Measurements from ENCODE around the gene CGB7. TPM values are rescaled to one million over a fixed set of nuclear protein-coding genes. Genes with fewer than 3 reads are reported as not detected.
A peak's percentile ranks its signal among the peaks of the same experiment; 100 is the strongest.
"Not testable (repeated sequence)": the region's sequence is repeated elsewhere in the genome, so short reads cannot be mapped to it uniquely, and the experiment has no call there.

CGB7 gene
- total RNA-seq, 2 experiments from 2014 or later: not detected

- POLR2A ChIA-PET: no interaction called here
- CTCF ChIA-PET: no interaction called here
- H3K4me1 Mint-ChIP-seq: no peaks in the 10 kb centered on the region
- no peak overlapping the region for H3K4me3 Mint-ChIP-seq
- DNase-seq: no peak
- H3K27me3 Mint-ChIP-seq: peaks cover 62% of the 10 kb centered on the region
- H3K9me3 Mint-ChIP-seq: no peaks in the 10 kb centered on the region
- no peaks in the 10 kb centered on the region for H3K36me3 Mint-ChIP-seq (ENCODE audit: low read depth)
- no peak overlapping the region for H3K27ac Mint-ChIP-seq
Observed at GRCh38 chr19:49067554-49067953, 10.0 kb upstream of the CGB7 start.

DNA sequence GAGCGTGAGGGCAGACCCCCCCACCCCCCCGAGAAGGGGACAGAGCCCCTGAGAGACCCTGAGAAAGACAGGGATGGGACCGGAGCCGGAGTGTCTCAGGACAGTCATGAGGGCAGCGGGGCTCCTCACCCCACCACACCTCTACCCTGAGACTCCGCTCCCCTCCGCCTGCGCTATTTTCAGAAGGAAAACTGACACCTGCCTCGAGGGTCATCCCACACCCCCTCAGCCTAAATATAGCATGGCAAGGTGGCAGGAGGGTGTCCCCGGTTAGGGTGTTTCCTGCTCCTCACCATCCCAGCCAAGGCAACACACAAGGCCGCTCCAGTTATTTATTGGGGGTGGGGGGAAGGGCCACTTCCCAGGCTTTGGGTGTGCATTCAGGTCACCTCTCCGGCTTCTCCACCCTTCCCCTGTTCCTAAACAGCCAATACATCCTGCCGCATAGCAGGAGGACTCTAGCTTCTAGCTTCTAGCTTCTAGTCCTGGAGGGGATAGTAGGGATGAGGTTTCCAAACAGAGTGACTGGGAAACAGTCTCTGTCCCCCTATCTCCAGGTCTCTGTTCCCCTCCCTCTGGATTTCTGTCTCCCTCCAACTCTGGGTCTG, 8.5 kb upstream of the CGB7 start:
- Mint-ChIP-seq H3K27me3 (peaks cover 59% of the 10 kb centered on the region), H3K36me3 (ENCODE audit: low read depth) (no peaks in the 10 kb centered on the region), H3K4me1 (no peaks in the 10 kb centered on the region), H3K27ac (no peak overlapping the region), H3K4me3 (no peak overlapping the region), H3K9me3 (no peaks in the 10 kb centered on the region)
- ChIA-PET CTCF (no interaction called here), POLR2A (no interaction called here)
- DNase-seq: no peak

DNA sequence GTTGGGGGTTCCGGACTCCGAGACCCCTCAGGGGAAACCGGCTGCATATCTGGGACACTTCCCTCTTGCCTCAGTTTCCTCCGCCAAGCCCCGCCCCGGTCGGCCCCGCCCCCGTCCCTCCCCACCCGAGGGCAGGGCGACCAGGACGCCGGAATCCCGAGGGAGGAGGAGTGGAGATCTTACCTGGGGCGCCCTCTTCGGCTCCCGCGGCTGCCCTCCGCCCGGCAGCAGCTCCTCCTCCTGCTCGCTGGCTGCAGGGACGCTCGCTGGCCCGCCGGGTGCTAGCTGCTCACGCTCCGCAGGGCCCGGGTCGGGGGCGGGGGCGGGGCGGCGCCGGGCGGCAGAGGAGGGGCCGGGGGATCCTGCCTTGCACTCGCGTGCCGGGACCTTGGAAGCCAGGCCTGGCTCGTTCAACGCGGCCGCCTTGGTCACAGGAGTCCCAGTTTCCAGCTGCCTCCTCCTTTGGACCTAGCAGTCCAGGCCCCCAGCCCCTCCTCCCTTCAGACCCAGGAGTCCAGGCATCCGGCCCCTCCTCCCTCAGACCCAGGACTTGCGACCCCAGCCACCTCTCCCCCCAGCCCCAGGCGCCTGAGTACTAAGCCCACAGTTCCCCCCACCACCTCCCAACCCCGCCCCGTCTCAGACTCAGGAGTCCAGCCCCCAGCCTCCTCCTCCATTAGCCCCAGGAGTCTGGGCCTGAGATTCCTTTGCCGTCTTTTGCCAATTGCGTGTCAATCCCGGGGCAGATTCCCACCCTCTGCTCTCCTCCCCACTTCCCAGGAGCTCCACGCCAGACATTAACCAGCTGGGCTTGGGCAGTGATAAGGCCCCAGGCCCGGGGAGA, 7.4 kb upstream of the CGB7 start, which contains the start of gene NTF4:
Gene NTF4 (minus strand): TSS at position 51 of the 844 bp plus-strand sequence. CDS start 2,821 bp downstream, outside the sequence.
- Mint-ChIP-seq H3K4me1 (no peaks in the 10 kb centered on the region), H3K36me3 (ENCODE audit: low read depth) (no peaks in the 10 kb centered on the region), H3K27me3 (peaks cover 57% of the 10 kb centered on the region), H3K4me3 (no peak within 1 kb of the TSS), H3K27ac (no peak within 1 kb of the TSS), H3K9me3 (no peaks in the 10 kb centered on the region)
- DNase-seq: no peak
- ChIA-PET POLR2A (no interaction called here), CTCF (interaction anchor here (0.6 kb wide), 1 partner anchor 249 kb away, joined by 4 read pairs; no protein-coding TSS in a partner anchor)

- Mint-ChIP-seq H3K9me3 (no peaks in the 10 kb centered on the region), H3K4me3 (no peak overlapping the region), H3K36me3 (ENCODE audit: low read depth) (no peaks in the 10 kb centered on the region), H3K27me3 (peaks cover 57% of the 10 kb centered on the region), H3K4me1 (no peaks in the 10 kb centered on the region), H3K27ac (no peak overlapping the region)
- CTCF ChIA-PET: no interaction called here
- no peak for DNase-seq
- POLR2A ChIA-PET: no interaction called here
Observed at GRCh38 chr19:49064029-49064629, 6.6 kb upstream of the CGB7 start.

DNA sequence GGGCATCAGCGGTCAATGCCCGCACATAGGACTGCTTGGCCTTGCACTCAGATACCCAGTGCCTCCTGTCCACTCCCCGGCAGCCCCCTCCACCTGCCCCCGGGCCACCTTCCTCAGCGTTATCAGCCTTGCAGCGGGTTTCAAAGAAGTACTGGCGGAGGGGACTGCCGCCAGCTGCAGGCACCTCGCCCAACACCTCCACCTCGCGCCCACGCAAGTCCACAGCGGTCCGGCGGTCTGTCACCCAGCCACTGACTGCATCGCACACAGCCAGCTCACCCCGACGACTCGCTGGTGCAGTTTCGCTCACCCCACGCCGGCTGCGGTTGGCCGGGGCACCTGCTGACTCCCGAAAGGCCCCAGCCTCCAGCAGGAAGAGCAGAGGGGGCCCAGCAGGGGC, 3.9 kb upstream of the CGB7 start:
- H3K27me3 Mint-ChIP-seq: peaks cover 63% of the 10 kb centered on the region
- DNase-seq: no peak

GRCh38 chr19:49061000-49061399, 3.5 kb upstream of the CGB7 start:
- H3K36me3 Mint-ChIP-seq (ENCODE audit: low read depth): no peaks in the 10 kb centered on the region
- CTCF ChIA-PET: interaction anchor here (2.5 kb wide), 1 partner anchor 37 kb away, joined by 9 read pairs; no protein-coding TSS in a partner anchor

More for the DNA sequence above, 3.9 kb upstream of the CGB7 start:
- ChIA-PET CTCF (interaction anchor here (2.5 kb wide), 1 partner anchor 36 kb away, joined by 9 read pairs; no protein-coding TSS in a partner anchor), POLR2A (no interaction called here)
- Mint-ChIP-seq H3K9me3 (no peaks in the 10 kb centered on the region), H3K4me1 (peaks cover 19% of the 10 kb centered on the region), H3K27ac (no peak overlapping the region), H3K4me3 (no peak overlapping the region), H3K36me3 (ENCODE audit: low read depth) (no peaks in the 10 kb centered on the region)

GRCh38 chr19:49059053-49059452, 1.5 kb upstream of the CGB7 start:
- H3K36me3 Mint-ChIP-seq (ENCODE audit: low read depth): no peaks in the 10 kb centered on the region
- no peak overlapping the region for H3K27ac Mint-ChIP-seq
- H3K4me1 Mint-ChIP-seq: peaks cover 23% of the 10 kb centered on the region
- DNase-seq: no peak
- no peaks in the 10 kb centered on the region for H3K9me3 Mint-ChIP-seq
- CTCF ChIA-PET: interaction anchor here (1.0 to 2.5 kb wide), 3 partner anchors 39 to 59 kb away, joined by 3 to 9 read pairs (median 3); no protein-coding TSS in a partner anchor
- POLR2A ChIA-PET: no interaction called here
- no peak overlapping the region for H3K4me3 Mint-ChIP-seq
- peaks cover 52% of the 10 kb centered on the region for H3K27me3 Mint-ChIP-seq

More at GRCh38 chr19:49061000-49061399, 3.5 kb upstream of the CGB7 start:
- no peak for DNase-seq
- POLR2A ChIA-PET: no interaction called here
- no peak overlapping the region for H3K27ac Mint-ChIP-seq
- peaks cover 23% of the 10 kb centered on the region for H3K4me1 Mint-ChIP-seq
- no peak overlapping the region for H3K4me3 Mint-ChIP-seq
- peaks cover 62% of the 10 kb centered on the region for H3K27me3 Mint-ChIP-seq
- no peaks in the 10 kb centered on the region for H3K9me3 Mint-ChIP-seq

- no peak for DNase-seq
- Mint-ChIP-seq H3K4me1 (peaks cover 23% of the 10 kb centered on the region), H3K27me3 (peaks cover 52% of the 10 kb centered on the region), H3K27ac (no peak overlapping the region), H3K9me3 (no peaks in the 10 kb centered on the region), H3K36me3 (ENCODE audit: low read depth) (no peaks in the 10 kb centered on the region), H3K4me3 (no peak overlapping the region)
- CTCF ChIA-PET: interaction anchor here (1.0 kb wide), 2 partner anchors 40 to 59 kb away, joined by 3 read pairs; no protein-coding TSS in a partner anchor
- POLR2A ChIA-PET: no interaction called here
Observed at GRCh38 chr19:49058562-49058961, 1.0 kb upstream of the CGB7 start.

DNA sequence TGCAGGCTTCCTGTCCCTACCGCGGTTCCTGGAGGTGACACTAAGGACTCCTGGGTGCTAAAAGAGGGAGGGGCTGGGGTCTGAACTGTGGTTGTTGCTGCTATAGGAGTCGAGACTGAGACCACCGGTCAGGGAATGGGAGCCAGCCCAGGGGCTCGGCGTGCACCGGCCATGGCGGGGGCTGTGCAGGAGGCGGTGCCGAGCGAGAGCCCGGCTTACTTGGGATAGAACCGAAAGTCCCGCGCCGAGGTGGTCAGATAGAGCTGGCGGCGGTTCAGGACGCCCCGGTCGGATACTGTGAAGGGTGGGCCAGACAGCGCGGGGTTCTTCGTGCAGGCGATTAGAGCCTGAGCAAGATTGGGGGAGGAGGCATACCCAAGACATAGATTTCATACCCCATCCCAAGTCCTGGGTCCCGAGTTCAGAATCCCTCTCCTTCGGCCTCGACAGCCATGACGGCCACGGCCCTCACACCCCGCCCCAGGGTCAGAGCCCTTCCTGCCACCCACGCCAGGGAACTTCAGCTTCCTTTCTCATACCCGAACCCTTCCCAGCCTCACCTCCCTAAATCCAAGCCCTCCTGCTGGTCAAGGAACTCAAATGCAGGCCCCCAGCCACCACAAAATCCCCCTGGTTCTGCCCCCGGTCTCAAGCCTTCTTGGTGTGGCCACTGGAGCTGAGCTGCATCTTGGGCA, 500 bp downstream of the CGB7 start:
- Mint-ChIP-seq H3K27me3 (peaks cover 52% of the 10 kb centered on the region), H3K4me3 (peak overlapping the region; percentile 62), H3K4me1 (peaks cover 23% of the 10 kb centered on the region)
- H3K9me3 Mint-ChIP-seq; H3K36me3 Mint-ChIP-seq (ENCODE audit: low read depth); DNase-seq; H3K27ac Mint-ChIP-seq; POLR2A ChIA-PET: not testable (repeated sequence)
- CTCF ChIA-PET: interaction anchor here (0.6 to 1.4 kb wide), 2 partner anchors 65 to 224 kb away, joined by 3 to 4 read pairs; no protein-coding TSS in a partner anchor

- H3K36me3 Mint-ChIP-seq (ENCODE audit: low read depth): no peaks in the 10 kb centered on the region
- POLR2A ChIA-PET: no interaction called here
- DNase-seq: peak; percentile 60
- no peak overlapping the region for H3K27ac Mint-ChIP-seq
- H3K9me3 Mint-ChIP-seq: no peaks in the 10 kb centered on the region
- H3K4me3 Mint-ChIP-seq: peak overlapping the region; percentile 62
- CTCF ChIA-PET: interaction anchor here (0.6 to 0.8 kb wide), 2 partner anchors 39 to 143 kb away, joined by 4 read pairs; no protein-coding TSS in a partner anchor
- H3K27me3 Mint-ChIP-seq: peaks cover 49% of the 10 kb centered on the region
- H3K4me1 Mint-ChIP-seq: peaks cover 23% of the 10 kb centered on the region
Observed at GRCh38 chr19:49056101-49056901, 1.2 kb downstream of the CGB7 start.

- CTCF ChIA-PET: not testable (repeated sequence)
Observed at GRCh38 chr19:49050376-49051033, 7.0 kb downstream of the CGB7 start.

DNA sequence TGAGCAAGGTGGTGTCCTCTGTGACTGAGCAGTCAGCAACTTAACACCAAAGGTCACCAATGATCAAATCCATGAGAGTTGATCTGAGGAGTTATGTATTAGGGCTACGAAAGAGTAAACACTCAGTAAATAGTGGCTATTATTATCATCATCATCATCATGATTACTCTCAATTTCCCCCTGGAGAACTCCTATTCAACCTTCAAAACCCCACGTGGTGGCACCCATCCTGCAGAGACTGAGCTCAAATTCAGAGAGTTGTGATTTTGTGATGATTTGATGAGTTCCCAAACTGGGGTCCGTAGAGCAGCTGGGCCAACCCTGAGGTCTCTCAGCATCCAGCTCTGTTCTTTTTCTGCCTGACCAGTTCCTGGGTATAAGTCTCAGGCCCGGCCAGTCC, 7.7 kb downstream of the CGB7 start:
- POLR2A ChIA-PET; H3K36me3 Mint-ChIP-seq (ENCODE audit: low read depth); H3K4me3 Mint-ChIP-seq; CTCF ChIA-PET; H3K27me3 Mint-ChIP-seq; H3K9me3 Mint-ChIP-seq; H3K27ac Mint-ChIP-seq; DNase-seq; H3K4me1 Mint-ChIP-seq: not testable (repeated sequence)

More at GRCh38 chr19:49050376-49051033, 7.0 kb downstream of the CGB7 start:
- H3K27ac Mint-ChIP-seq; POLR2A ChIA-PET; H3K36me3 Mint-ChIP-seq (ENCODE audit: low read depth); H3K9me3 Mint-ChIP-seq; H3K4me3 Mint-ChIP-seq; DNase-seq; H3K27me3 Mint-ChIP-seq; H3K4me1 Mint-ChIP-seq: not testable (repeated sequence)

Data from activated CD4-positive, alpha-beta memory T cell treated with anti-CD3 and anti-CD28 coated beads, Interleukin-2, amount 10 ng/mL, durations not matched to agents 7 days and 5 days (primary cell).